ENCODE data around the gene HVCN1. TPM values are rescaled to one million over a fixed set of nuclear protein-coding genes. Genes with fewer than 3 reads are reported as not detected.
"Not testable (repeated sequence)": the region's sequence is repeated elsewhere in the genome, so short reads cannot be mapped to it uniquely, and the experiment has no call there.

The HVCN1 gene
- total RNA-seq, 1 donor from 2014 or later: 1.3 TPM

GRCh38 chr12:110667671-110668070 lies 21.2 kb downstream of the HVCN1 start:
- ATAC-seq: no peak

- ATAC-seq: no peak
Measured at GRCh38 chr12:110666892-110667291, 22.0 kb downstream of the HVCN1 start.

- peak; percentile 68 for ATAC-seq
Measured at GRCh38 chr12:110661337-110661972, 27.5 kb downstream of the HVCN1 start.

- no peak for ATAC-seq
Measured at GRCh38 chr12:110658878-110659277, 30.0 kb downstream of the HVCN1 start.

- ATAC-seq: no peak
Measured at GRCh38 chr12:110658242-110658641, 30.7 kb downstream of the HVCN1 start.

- ATAC-seq: no peak
Measured at GRCh38 chr12:110657747-110658146, 31.2 kb downstream of the HVCN1 start.

- no peak for ATAC-seq
Measured at GRCh38 chr12:110656071-110656655, 32.8 kb downstream of the HVCN1 start.

- ATAC-seq: not testable (repeated sequence)
Measured at GRCh38 chr12:110654238-110654637, 34.7 kb downstream of the HVCN1 start.

- ATAC-seq: no peak
Measured at GRCh38 chr12:110649341-110649847, 39.5 kb downstream of the HVCN1 start.

- no peak for ATAC-seq
Measured at GRCh38 chr12:110647631-110648040, 41.3 kb downstream of the HVCN1 start.

GRCh38 chr12:110641521-110641920 lies 47.4 kb downstream of the HVCN1 start:
- no peak for ATAC-seq

GRCh38 chr12:110640275-110641025 lies 48.5 kb downstream of the HVCN1 start:
- ATAC-seq: no peak

GRCh38 chr12:110639336-110640141 lies 49.4 kb downstream of the HVCN1 start:
- ATAC-seq: no peak

- no peak for ATAC-seq
Measured at GRCh38 chr12:110638796-110639195, 50.1 kb downstream of the HVCN1 start.

- peak; percentile 23 for ATAC-seq
Measured at GRCh38 chr12:110637869-110638441, 51.0 kb downstream of the HVCN1 start.

GRCh38 chr12:110636516-110636915 lies 52.4 kb downstream of the HVCN1 start:
- ATAC-seq: no peak

GRCh38 chr12:110635055-110635454 lies 53.9 kb downstream of the HVCN1 start:
- no peak for ATAC-seq

- no peak for ATAC-seq
Measured at GRCh38 chr12:110627500-110628195, 61.3 kb downstream of the HVCN1 start.

- no peak for ATAC-seq
Measured at GRCh38 chr12:110622582-110622981, 66.3 kb downstream of the HVCN1 start.

GRCh38 chr12:110619534-110619953 lies 69.4 kb downstream of the HVCN1 start:
- ATAC-seq: peak; percentile 44

- ATAC-seq: no peak
Measured at GRCh38 chr12:110616471-110617115, 72.3 kb downstream of the HVCN1 start.
